HL-60 (cell line): ENCODE data around the gene GRM5.

Experiments
- DNase-seq, 2 experiments: peaks; one replicate each; pipeline ENCODE4 v3.0.0-alpha.2; 2010 to 2020; ENCODE audit warnings: low read depth in 1 of 2, low spot score in 1 of 2
- H3K27ac ChIP-seq: fragments of 250-450 bp; sonication (Bioruptor Pico); replicated peaks from 2 replicates; pipeline ENCODE4 v1.5.1; 2020; ENCODE audit warnings: mild to moderate bottlenecking, moderate library complexity
- H3K27me3 ChIP-seq: fragments of 250-450 bp; sonication (Bioruptor Pico); 2 replicates; pipeline ENCODE4 v1.5.1; 2021; ENCODE audit warnings: mild to moderate bottlenecking, moderate library complexity; ENCODE audit not compliant: insufficient read depth, poor library complexity, severe bottlenecking
- H3K4me3 ChIP-seq: replicated peaks from 2 replicates; pipeline ENCODE4 v1.5.1; 2011; ENCODE audit warnings: mild to moderate bottlenecking, control low read depth, low read length; ENCODE audit not compliant: insufficient read depth
- GABPA ChIP-seq: IDR thresholded peaks from 2 replicates; pipeline ENCODE4 v1.6.1; 2012; ENCODE audit warnings: low read depth
- POLR2AphosphoS5 ChIP-seq: IDR thresholded peaks from 2 replicates; pipeline ENCODE4 v1.6.1; 2012; ENCODE audit warnings: low read depth
- SPI1 ChIP-seq: IDR thresholded peaks from 2 replicates; pipeline ENCODE4 v1.6.1; 2012; ENCODE audit warnings: low read depth, mild to moderate bottlenecking, borderline replicate concordance
- TF ChIP-seq, protein P1 (sequence below): IDR thresholded peaks from 2 replicates; pipeline ENCODE4 v1.6.1; 2012; ENCODE audit warnings: low read depth; ENCODE audit not compliant: insufficient replicate concordance
- TF ChIP-seq, protein P2 (sequence below): IDR thresholded peaks from one replicate; pipeline ENCODE4 v1.5.1; 2011; ENCODE audit warnings: low read length, control low read depth, inconsistent platforms; ENCODE audit not compliant: insufficient read depth

GRM5 gene

DNA sequence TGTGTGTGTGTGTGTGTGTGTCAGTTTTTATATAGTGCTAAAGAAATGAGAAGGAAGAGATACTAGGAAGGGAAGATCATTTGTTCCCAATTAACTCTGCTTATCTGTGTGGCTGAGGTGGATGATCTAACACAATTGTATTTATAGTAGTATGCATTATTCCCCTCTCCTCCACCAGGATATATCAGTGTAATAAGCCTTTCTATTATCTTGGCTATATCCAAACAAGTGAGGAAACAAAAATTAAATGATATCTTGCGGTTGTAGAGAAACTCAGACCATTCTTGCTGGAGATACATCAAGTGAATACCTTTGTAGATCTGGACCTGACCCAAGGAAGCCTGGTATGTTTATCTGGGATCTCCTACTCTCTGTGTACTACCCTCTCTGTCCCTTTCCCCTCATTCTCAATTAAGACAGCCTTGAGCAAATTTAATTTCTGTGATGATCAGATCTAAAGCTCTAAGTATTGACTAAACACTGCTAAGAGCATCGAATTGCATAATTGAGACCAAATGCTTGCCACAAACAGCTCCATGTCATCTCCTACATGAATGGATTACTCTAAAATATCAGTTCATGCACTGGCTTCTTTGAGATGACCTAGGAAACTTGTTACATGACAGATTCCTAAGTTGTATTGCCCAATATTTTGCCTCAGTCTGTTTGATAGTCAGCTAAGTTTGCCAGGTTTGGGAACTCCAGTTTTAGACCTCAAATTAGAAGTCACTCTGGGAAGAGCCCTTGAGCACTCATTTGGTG lies 543.0 kb downstream of the GRM5 start:
- Histone ChIP-seq H3K27ac (peak overlapping the region; percentile 38), H3K4me3 (no peak overlapping the region), H3K27me3 (no peaks in the 10 kb centered on the region)
- peak in 1 of 2 experiments; percentile 40 for DNase-seq
- TF ChIP-seq, protein P1, sequence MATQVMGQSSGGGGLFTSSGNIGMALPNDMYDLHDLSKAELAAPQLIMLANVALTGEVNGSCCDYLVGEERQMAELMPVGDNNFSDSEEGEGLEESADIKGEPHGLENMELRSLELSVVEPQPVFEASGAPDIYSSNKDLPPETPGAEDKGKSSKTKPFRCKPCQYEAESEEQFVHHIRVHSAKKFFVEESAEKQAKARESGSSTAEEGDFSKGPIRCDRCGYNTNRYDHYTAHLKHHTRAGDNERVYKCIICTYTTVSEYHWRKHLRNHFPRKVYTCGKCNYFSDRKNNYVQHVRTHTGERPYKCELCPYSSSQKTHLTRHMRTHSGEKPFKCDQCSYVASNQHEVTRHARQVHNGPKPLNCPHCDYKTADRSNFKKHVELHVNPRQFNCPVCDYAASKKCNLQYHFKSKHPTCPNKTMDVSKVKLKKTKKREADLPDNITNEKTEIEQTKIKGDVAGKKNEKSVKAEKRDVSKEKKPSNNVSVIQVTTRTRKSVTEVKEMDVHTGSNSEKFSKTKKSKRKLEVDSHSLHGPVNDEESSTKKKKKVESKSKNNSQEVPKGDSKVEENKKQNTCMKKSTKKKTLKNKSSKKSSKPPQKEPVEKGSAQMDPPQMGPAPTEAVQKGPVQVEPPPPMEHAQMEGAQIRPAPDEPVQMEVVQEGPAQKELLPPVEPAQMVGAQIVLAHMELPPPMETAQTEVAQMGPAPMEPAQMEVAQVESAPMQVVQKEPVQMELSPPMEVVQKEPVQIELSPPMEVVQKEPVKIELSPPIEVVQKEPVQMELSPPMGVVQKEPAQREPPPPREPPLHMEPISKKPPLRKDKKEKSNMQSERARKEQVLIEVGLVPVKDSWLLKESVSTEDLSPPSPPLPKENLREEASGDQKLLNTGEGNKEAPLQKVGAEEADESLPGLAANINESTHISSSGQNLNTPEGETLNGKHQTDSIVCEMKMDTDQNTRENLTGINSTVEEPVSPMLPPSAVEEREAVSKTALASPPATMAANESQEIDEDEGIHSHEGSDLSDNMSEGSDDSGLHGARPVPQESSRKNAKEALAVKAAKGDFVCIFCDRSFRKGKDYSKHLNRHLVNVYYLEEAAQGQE, result no peak

DNA sequence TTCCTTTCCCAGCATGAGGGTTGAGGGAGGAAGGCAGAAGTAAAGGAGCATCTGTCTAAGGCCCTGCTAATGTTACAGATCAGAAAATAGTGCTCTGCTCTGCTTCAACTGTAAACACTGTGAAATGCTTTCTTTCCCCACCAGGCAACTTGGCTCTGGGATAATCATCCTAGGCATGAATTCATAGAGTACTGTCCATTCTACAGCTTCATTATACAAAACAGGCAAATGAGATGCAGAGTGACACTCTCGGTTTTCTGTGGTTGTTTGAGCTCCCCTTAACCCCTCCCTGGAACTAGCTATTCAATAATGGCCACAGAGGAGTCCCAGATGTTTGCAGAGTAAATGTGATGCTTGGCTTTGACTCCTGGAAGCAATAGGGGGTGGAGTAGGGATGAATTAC lies 544.0 kb downstream of the GRM5 start:
- no peak for DNase-seq

DNA sequence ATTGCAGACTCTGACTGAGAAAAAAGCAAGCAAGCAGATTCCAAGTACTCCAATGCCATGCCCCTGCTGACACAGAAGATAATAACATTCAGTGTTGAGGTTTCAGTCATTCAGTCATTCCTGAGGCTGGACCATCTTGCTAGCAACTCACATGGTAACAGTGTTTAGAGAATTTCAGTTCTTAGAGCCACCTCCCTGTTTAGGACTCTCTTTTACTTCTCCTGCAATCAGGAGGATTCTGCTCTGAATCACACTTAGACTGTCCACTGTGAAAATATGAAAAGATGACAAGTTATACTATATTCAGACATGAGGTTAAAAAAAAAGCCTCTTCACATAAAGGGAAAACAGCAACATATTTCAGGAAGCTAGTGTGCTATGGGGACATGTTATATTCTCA lies 544.4 kb downstream of the GRM5 start:
- no peak for DNase-seq
- H3K27me3 ChIP-seq, result no peaks in the 10 kb centered on the region
- no peak for TF ChIP-seq SPI1
- no peak for TF ChIP-seq POLR2AphosphoS5
- TF ChIP-seq, protein P1, result no peak
- TF ChIP-seq GABPA, result no peak
- TF ChIP-seq, protein P2, sequence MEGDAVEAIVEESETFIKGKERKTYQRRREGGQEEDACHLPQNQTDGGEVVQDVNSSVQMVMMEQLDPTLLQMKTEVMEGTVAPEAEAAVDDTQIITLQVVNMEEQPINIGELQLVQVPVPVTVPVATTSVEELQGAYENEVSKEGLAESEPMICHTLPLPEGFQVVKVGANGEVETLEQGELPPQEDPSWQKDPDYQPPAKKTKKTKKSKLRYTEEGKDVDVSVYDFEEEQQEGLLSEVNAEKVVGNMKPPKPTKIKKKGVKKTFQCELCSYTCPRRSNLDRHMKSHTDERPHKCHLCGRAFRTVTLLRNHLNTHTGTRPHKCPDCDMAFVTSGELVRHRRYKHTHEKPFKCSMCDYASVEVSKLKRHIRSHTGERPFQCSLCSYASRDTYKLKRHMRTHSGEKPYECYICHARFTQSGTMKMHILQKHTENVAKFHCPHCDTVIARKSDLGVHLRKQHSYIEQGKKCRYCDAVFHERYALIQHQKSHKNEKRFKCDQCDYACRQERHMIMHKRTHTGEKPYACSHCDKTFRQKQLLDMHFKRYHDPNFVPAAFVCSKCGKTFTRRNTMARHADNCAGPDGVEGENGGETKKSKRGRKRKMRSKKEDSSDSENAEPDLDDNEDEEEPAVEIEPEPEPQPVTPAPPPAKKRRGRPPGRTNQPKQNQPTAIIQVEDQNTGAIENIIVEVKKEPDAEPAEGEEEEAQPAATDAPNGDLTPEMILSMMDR, result no peak
- H3K27ac ChIP-seq, result no peak overlapping the region
- no peak overlapping the region for H3K4me3 ChIP-seq

More for the DNA sequence above, 544.0 kb downstream of the GRM5 start:
- Histone ChIP-seq H3K4me3 (no peak overlapping the region), H3K27ac (no peak overlapping the region), H3K27me3 (no peaks in the 10 kb centered on the region)
- TF ChIP-seq SPI1 (no peak), GABPA (no peak), POLR2AphosphoS5 (no peak)
- TF ChIP-seq, protein P2, result no peak
- TF ChIP-seq, protein P1, result no peak
